Choroid plexus epithelial cell (primary cell): ENCODE data around the gene PPL.
A peak's percentile ranks its signal among the peaks of the same experiment; 100 is the strongest.

Experiments used
- DNase-seq: peaks from one replicate; pipeline ENCODE4 v3.0.0-alpha.2; 2010; ENCODE audit warnings: low read depth
- H3K4me3 ChIP-seq: 2 replicates; pipeline ENCODE4 v1.5.1; 2011; ENCODE audit warnings: low read depth, mild to moderate bottlenecking, control low read depth, low read length, moderate library complexity
- CTCF ChIP-seq: conservative IDR thresholded peaks from 2 replicates; pipeline ENCODE4 v1.5.1; 2011; ENCODE audit warnings: low read depth, mild to moderate bottlenecking, control low read depth, inconsistent platforms, low read length, moderate library complexity

PPL gene

GRCh38 chr16:4946917-4947316 lies 10.0 kb upstream of the PPL start:
- no peak for TF ChIP-seq CTCF
- no peak for DNase-seq
- H3K4me3 ChIP-seq, result no peak overlapping the region

- no peak for DNase-seq
- no peak for TF ChIP-seq CTCF
- H3K4me3 ChIP-seq, result no peak overlapping the region
Measured at GRCh38 chr16:4945560-4946502, 8.9 kb upstream of the PPL start.

GRCh38 chr16:4944333-4945281 lies 7.7 kb upstream of the PPL start:
- no peak overlapping the region for H3K4me3 ChIP-seq
- peak; percentile 97 for DNase-seq
- no peak for TF ChIP-seq CTCF

GRCh38 chr16:4942481-4942880 lies 5.5 kb upstream of the PPL start:
- no peak for TF ChIP-seq CTCF
- H3K4me3 ChIP-seq, result no peak overlapping the region
- no peak for DNase-seq

GRCh38 chr16:4940719-4941118 lies 3.8 kb upstream of the PPL start:
- no peak overlapping the region for H3K4me3 ChIP-seq
- no peak for TF ChIP-seq CTCF
- DNase-seq, result no peak

GRCh38 chr16:4938683-4939030 lies 1.7 kb upstream of the PPL start:
- DNase-seq, result no peak
- no peak for TF ChIP-seq CTCF
- H3K4me3 ChIP-seq, result no peak overlapping the region
